GM15510 (cell line): ENCODE measurements around the gene EPB41L5.
A peak's percentile ranks its signal among the peaks of the same experiment; 100 is the strongest.

Source experiments
- POLR2A ChIP-seq: IDR thresholded peaks from 3 replicates; pipeline ENCODE4 v1.6.1; 2011; ENCODE audit warnings: borderline replicate concordance; ENCODE audit not compliant: insufficient read length; ENCODE audit errors: extremely low read depth

The EPB41L5 gene

GRCh38 chr2:120204945-120205670 lies 192.2 kb downstream of the EPB41L5 start:
- TF ChIP-seq POLR2A = no peak

- no peak for TF ChIP-seq POLR2A
Observed at GRCh38 chr2:120206022-120206581, 193.2 kb downstream of the EPB41L5 start.

GRCh38 chr2:120208381-120209353 lies 195.8 kb downstream of the EPB41L5 start:
- no peak for TF ChIP-seq POLR2A

- no peak for TF ChIP-seq POLR2A
Observed at GRCh38 chr2:120209427-120210269, 196.8 kb downstream of the EPB41L5 start.

GRCh38 chr2:120210270-120210693 lies 197.4 kb downstream of the EPB41L5 start:
- TF ChIP-seq POLR2A = no peak

GRCh38 chr2:120218181-120218580 lies 205.3 kb downstream of the EPB41L5 start:
- TF ChIP-seq POLR2A = no peak

GRCh38 chr2:120219291-120219690 lies 206.4 kb downstream of the EPB41L5 start:
- TF ChIP-seq POLR2A = no peak

GRCh38 chr2:120219766-120220165 lies 206.9 kb downstream of the EPB41L5 start:
- TF ChIP-seq POLR2A = no peak

- TF ChIP-seq POLR2A = no peak
Observed at GRCh38 chr2:120220756-120221155, 207.9 kb downstream of the EPB41L5 start.

GRCh38 chr2:120221616-120222015 lies 208.7 kb downstream of the EPB41L5 start:
- TF ChIP-seq POLR2A = no peak

GRCh38 chr2:120222186-120223033 lies 209.5 kb downstream of the EPB41L5 start:
- TF ChIP-seq POLR2A = no peak

- peak; percentile 80 for TF ChIP-seq POLR2A
Observed at GRCh38 chr2:120223034-120223912, 210.4 kb downstream of the EPB41L5 start, which contains the start of gene TMEM185B. TMEM185B (minus strand) TSS chr2:120223400; CDS start chr2:120222976, 424 bp downstream.

- no peak for TF ChIP-seq POLR2A
Observed at GRCh38 chr2:120224256-120224655, 211.4 kb downstream of the EPB41L5 start.
